Kidney (tissue), 14 donors: ENCODE results near the gene TANC1. TPM values are rescaled to one million over a fixed set of nuclear protein-coding genes. Genes with fewer than 3 reads are reported as not detected.
A peak's percentile ranks its signal among the peaks of the same experiment; 100 is the strongest.

Source experiments
- DNase-seq, 5 donors: peaks; one replicate each; pipeline ENCODE4 v3.0.0-alpha.2; 2013 to 2020
- FAIRE-seq: peaks from 2 replicates; lab custom pipeline; 2012; peaks lifted over from hg19 to GRCh38; lab: Jason Lieb, UNC
- H3K27ac ChIP-seq, 2 donors: one replicate each; pipeline ENCODE4 v1.7.0; 2013; ENCODE audit warnings: low read depth in 2 of 2, low read length in 2 of 2, inconsistent platforms in 1 of 2
- H3K27me3 ChIP-seq: one replicate; pipeline ENCODE4 v1.7.1; 2013; ENCODE audit warnings: low read length, inconsistent platforms; ENCODE audit not compliant: control insufficient read depth, insufficient read depth
- H3K36me3 ChIP-seq, 3 donors: one replicate each; pipeline versions ENCODE4 v1.7.0 to v1.7.1; 2013; ENCODE audit warnings: low read length in 3 of 3, control low read depth in 1 of 3, inconsistent platforms in 1 of 3; ENCODE audit not compliant: insufficient read depth in 3 of 3, control insufficient read depth in 2 of 3
- H3K4me1 ChIP-seq, 3 donors: one replicate each; pipeline versions ENCODE4 v1.7.0 to v1.7.1; 2013; ENCODE audit warnings: low read length in 3 of 3, inconsistent platforms in 1 of 3, low read depth in 1 of 3; ENCODE audit not compliant: control insufficient read depth in 2 of 3, insufficient read depth in 2 of 3
- H3K4me3 ChIP-seq, 3 donors: one replicate each; pipeline versions ENCODE4 v1.7.0 to v1.8.1; 2013; ENCODE audit warnings: low read length in 3 of 3, control low read depth in 1 of 3, inconsistent platforms in 1 of 3
- H3K9ac ChIP-seq, 3 donors: one replicate each; pipeline versions ENCODE4 v1.7.0 to v1.7.1; 2013; ENCODE audit warnings: low read length in 3 of 3, control low read depth in 1 of 3, inconsistent platforms in 1 of 3
- H3K9me3 ChIP-seq, 3 donors: one replicate each; pipeline versions ENCODE4 v1.7.0 to v1.7.1; 2013; ENCODE audit warnings: low read length in 3 of 3, control low read depth in 1 of 3, inconsistent platforms in 1 of 3; ENCODE audit not compliant: control insufficient read depth in 2 of 3, insufficient read depth in 1 of 3
- intact Hi-C: fragments of 100-400 bp; cut with DNase I; formaldehyde crosslinking; loops from one replicate; pipeline ENCODE4 v1.11.1; 2022
- polyA plus RNA-seq: library from polyadenylated mRNA; stranded (reverse); fragments of 350-450 nt; fragmentation: Illumina TruSeq; extraction: RNeasy Lipid Tissue Mini Kit (QIAGEN cat#74804); gene quantifications from one replicate; pipeline ENCODE4 v1.2.3, GENCODE V29; 2014; ENCODE audit warnings: low read depth, low replicate concordance; ENCODE audit not compliant: insufficient read depth
- total RNA-seq: library from RNA; stranded (reverse); fragmentation: NEBNext Ultra II Directional; extraction: Animal tissue kit (Norgen Biotek cat#: 25700); gene quantifications from one replicate; pipeline ENCODE4 v1.2.1, GENCODE V29; 2021
- TF ChIP-seq, protein P1 (sequence below): IDR thresholded peaks from 3 replicates; pipeline ENCODE4 v1.5.1; 2012; ENCODE audit warnings: mild to moderate bottlenecking, moderate library complexity, borderline replicate concordance; ENCODE audit not compliant: insufficient read depth; ENCODE audit errors: extremely low read depth
- donor health status: control.
- donor health status: control.
- donor health status: control.
- donor health status: control.
- donor health status: control.
- donor health status: DM: yes; HTN: yes; CAD: no.
- donor health status: Normal renal cell carcinoma (clear cell type).

TANC1 gene
- total and polyA plus RNA-seq, 2 donors from 2014 or later = 9.2 to 39.0 TPM

DNA sequence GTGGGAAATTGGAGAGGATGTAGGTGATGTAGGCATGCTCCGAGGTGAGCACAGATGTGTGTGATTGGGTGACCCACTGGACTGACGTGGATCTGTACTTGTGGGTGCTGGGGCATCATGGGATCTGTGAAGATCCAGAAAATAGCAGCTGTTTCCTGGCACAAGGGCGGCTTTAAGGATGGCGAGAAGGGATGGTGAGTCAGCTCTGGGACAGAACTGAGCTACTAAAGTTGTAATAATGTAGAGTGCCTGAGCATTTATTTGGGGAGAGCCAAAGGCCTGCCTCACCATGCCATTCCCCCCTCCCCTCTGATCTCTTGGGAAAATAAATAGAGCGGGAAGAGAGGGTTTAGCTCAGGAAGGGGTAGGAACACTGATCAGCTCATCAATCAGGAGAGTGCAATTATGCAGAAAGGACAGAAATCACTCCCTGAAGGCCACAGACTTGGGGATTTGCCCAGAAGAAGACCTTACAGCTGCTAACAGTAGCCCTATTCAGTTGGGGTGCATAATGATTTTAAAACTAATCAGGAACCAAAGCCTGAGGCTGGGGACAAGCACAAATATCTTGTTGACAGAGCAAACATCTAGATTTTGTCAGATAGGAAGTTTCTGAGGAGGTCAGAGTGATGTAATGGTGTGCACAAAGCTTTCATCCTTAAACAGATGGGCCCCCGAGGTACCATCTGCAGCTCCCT, 30.3 kb downstream of the TANC1 start:
- no peak overlapping the region for H3K9ac ChIP-seq
- H3K36me3 ChIP-seq = peaks cover 0 to 2% (median 0%) of the 10 kb centered on the region in 3 donors
- DNase-seq = no peak
- no peaks in the 10 kb centered on the region for H3K27me3 ChIP-seq
- peak overlapping the region in 1 of 2 donors; percentile 51 for H3K27ac ChIP-seq
- H3K9me3 ChIP-seq = no peaks in the 10 kb centered on the region
- H3K4me3 ChIP-seq = no peak overlapping the region
- FAIRE-seq = no peak
- TF ChIP-seq, protein P1, sequence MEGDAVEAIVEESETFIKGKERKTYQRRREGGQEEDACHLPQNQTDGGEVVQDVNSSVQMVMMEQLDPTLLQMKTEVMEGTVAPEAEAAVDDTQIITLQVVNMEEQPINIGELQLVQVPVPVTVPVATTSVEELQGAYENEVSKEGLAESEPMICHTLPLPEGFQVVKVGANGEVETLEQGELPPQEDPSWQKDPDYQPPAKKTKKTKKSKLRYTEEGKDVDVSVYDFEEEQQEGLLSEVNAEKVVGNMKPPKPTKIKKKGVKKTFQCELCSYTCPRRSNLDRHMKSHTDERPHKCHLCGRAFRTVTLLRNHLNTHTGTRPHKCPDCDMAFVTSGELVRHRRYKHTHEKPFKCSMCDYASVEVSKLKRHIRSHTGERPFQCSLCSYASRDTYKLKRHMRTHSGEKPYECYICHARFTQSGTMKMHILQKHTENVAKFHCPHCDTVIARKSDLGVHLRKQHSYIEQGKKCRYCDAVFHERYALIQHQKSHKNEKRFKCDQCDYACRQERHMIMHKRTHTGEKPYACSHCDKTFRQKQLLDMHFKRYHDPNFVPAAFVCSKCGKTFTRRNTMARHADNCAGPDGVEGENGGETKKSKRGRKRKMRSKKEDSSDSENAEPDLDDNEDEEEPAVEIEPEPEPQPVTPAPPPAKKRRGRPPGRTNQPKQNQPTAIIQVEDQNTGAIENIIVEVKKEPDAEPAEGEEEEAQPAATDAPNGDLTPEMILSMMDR = no peak
- intact Hi-C loops = no loop called here
- peaks cover 2 to 21% (median 5%) of the 10 kb centered on the region in 3 donors for H3K4me1 ChIP-seq

DNA sequence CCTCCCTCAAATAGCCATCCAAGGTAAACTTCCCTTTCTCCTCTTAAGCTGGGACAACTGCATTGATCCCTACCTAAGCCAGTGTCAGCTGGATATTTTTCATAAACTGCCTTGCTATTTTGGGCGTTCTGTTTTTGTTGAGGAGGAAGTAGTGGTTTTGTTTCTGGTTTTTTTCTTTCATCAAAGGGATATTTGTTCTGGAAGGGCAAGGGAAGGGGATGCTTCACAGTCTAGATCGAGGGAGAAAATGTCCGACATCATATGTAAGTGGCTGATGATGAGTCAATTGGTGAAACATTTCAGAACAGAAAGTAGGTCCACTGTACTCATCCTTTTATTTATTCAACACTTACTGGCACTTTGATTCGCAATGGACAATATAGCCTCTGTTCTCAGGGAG, 31.0 kb downstream of the TANC1 start:
- DNase-seq = no peak
- intact Hi-C loops = no loop called here
- peaks cover 0 to 2% (median 0%) of the 10 kb centered on the region in 3 donors for H3K36me3 ChIP-seq
- TF ChIP-seq, protein P1 = no peak
- no peak overlapping the region for H3K4me3 ChIP-seq
- no peaks in the 10 kb centered on the region for H3K27me3 ChIP-seq
- H3K9me3 ChIP-seq = no peaks in the 10 kb centered on the region
- H3K9ac ChIP-seq = no peak overlapping the region
- H3K27ac ChIP-seq = peak overlapping the region in 1 of 2 donors; percentile 51
- FAIRE-seq = no peak
- H3K4me1 ChIP-seq = peaks cover 2 to 21% (median 5%) of the 10 kb centered on the region in 3 donors

DNA sequence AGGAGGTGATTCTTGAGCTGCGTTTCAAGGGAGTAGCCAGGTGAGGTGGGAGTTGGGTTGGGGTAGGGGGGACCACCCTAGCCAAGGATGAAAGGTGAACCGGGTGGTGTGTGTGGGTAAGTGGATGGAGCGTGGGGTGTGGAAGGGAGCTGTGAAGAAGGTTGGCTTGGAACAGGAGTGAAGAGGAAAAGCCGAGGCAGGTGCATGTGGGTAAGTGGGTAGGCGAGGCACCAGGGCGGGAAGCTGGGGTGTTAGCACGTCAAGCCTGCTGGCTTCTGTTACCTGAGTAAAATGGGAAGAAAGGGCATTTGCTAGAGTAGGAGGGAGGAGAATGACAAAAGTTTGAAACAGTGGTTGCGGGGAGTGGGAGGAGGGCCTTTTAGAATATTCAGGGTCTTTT, 31.6 kb downstream of the TANC1 start:
- Histone ChIP-seq H3K27me3 (no peaks in the 10 kb centered on the region), H3K9ac (no peak overlapping the region), H3K4me3 (no peak overlapping the region), H3K9me3 (no peaks in the 10 kb centered on the region), H3K27ac (no peak overlapping the region), H3K36me3 (peaks cover 0 to 2% (median 0%) of the 10 kb centered on the region in 3 donors), H3K4me1 (peaks cover 2 to 21% (median 5%) of the 10 kb centered on the region in 3 donors)
- FAIRE-seq (no peak), DNase-seq (no peak)
- intact Hi-C loops = no loop called here
- TF ChIP-seq, protein P1 = no peak
